Neural progenitor cell (in vitro differentiated cells): ENCODE results near the gene HSD17B10. TPM values are rescaled to one million over a fixed set of nuclear protein-coding genes. Genes with fewer than 3 reads are reported as not detected.

Experiments used
- DNase-seq: peaks from one replicate; pipeline ENCODE4 v3.0.0-alpha.2; 2016; ENCODE audit warnings: low spot score
- H2AFZ ChIP-seq: fragments of 200-600 bp; sonication (generic); replicated peaks from 2 replicates; pipeline ENCODE4 v1.6.1; 2016; ENCODE audit warnings: antibody characterized with exemption
- H3F3A ChIP-seq: fragments of 200-600 bp; sonication (generic); 2 replicates; pipeline ENCODE4 v1.6.1; 2016; ENCODE audit warnings: antibody characterized with exemption, low read depth
- H3K27ac ChIP-seq: fragments of 200-600 bp; sonication (generic); 2 replicates; pipeline ENCODE4 v1.5.1; 2016; ENCODE audit warnings: mild to moderate bottlenecking
- H3K27me3 ChIP-seq: fragments of 200-600 bp; sonication (generic); 2 replicates; pipeline ENCODE4 v1.6.1; 2016; ENCODE audit warnings: mild to moderate bottlenecking, moderate library complexity
- H3K36me3 ChIP-seq: fragments of 200-600 bp; sonication (generic); 2 replicates; pipeline ENCODE4 v1.5.1; 2016
- H3K4me1 ChIP-seq: fragments of 200-600 bp; sonication (generic); 2 replicates; pipeline ENCODE4 v1.6.1; 2016; ENCODE audit warnings: mixed run types
- H3K4me2 ChIP-seq: fragments of 200-600 bp; sonication (generic); 2 replicates; pipeline ENCODE4 v1.6.1; 2016
- H3K4me3 ChIP-seq: fragments of 200-600 bp; sonication (generic); 2 replicates; pipeline ENCODE4 v1.5.1; 2016
- H3K79me2 ChIP-seq: fragments of 200-600 bp; sonication (generic); 2 replicates; pipeline ENCODE4 v1.6.1; 2016; ENCODE audit warnings: low read depth
- H3K9ac ChIP-seq: fragments of 200-600 bp; sonication (generic); 2 replicates; pipeline ENCODE4 v1.6.1; 2016
- H3K9me3 ChIP-seq: fragments of 200-600 bp; sonication (generic); 2 replicates; pipeline ENCODE4 v1.5.1; 2016; ENCODE audit warnings: low read depth
- H4K20me1 ChIP-seq: fragments of 200-600 bp; sonication (generic); 2 replicates; pipeline ENCODE4 v1.6.1; 2016; ENCODE audit warnings: low read depth
- H3K27ac Mint-ChIP-seq: 3 replicates; pipeline ENCODE4 v1.8.0; 2021; ENCODE audit warnings: mixed read lengths
- H3K27me3 Mint-ChIP-seq: 2 replicates; pipeline ENCODE4 v1.8.0; 2022; ENCODE audit warnings: low read depth, mild to moderate bottlenecking, inconsistent platforms, moderate library complexity, mixed read lengths; ENCODE audit not compliant: insufficient read depth
- H3K36me3 Mint-ChIP-seq: 3 replicates; pipeline ENCODE4 v1.8.0; 2021; ENCODE audit warnings: mixed read lengths
- H3K4me1 Mint-ChIP-seq: 3 replicates; pipeline ENCODE4 v1.8.0; 2021; ENCODE audit warnings: mixed read lengths
- H3K4me3 Mint-ChIP-seq: 3 replicates; pipeline ENCODE4 v1.8.0; 2021; ENCODE audit warnings: mild to moderate bottlenecking, moderate library complexity, mixed read lengths
- H3K9me3 Mint-ChIP-seq: 3 replicates; pipeline ENCODE4 v1.8.0; 2020; ENCODE audit warnings: mixed read lengths
- EZH2 ChIP-seq: fragments of 200-600 bp; sonication (generic); IDR thresholded peaks from 2 replicates; pipeline ENCODE4 v1.6.1; 2017; ENCODE audit warnings: antibody characterized with exemption, mild to moderate bottlenecking, moderate library complexity
- EZH2phosphoT487 ChIP-seq: fragments of 200-600 bp; sonication (generic); IDR thresholded peaks from 2 replicates; pipeline ENCODE4 v1.6.1; 2017; ENCODE audit warnings: antibody characterized with exemption
- total RNA-seq: library from RNA; depleted of rRNA; stranded (reverse); fragments of >200 nt; gene quantifications from 2 replicates; pipeline ENCODE4 v1.2.3, GENCODE V29; 2015; ENCODE audit warnings: low replicate concordance
- TF ChIP-seq, protein P1 (sequence below): fragments of 200-600 bp; sonication (generic); IDR thresholded peaks from 2 replicates; pipeline ENCODE4 v1.5.1; 2017; ENCODE audit warnings: antibody characterized with exemption, mild to moderate bottlenecking

Gene HSD17B10
- total RNA-seq, 1 donor from 2014 or later = 66.3 TPM

DNA sequence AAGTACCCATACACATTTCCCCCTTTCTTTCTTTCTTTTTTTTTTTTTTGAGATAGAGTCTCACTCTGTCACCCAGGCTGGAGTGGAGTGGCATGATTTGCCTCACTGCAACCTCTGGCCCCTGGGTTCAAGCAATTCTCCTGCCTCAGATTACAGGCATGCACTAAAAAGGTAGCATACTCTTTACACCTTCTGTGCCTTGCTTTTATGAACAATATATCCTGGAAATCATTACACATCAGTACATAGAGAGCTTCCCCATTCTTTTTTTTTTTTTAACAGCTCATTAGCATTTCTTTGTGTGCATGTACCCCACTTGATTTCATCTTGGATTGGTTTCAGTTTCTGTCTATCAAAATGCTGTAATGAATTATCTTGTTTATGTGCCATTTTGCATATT, 18.6 kb upstream of the HSD17B10 start:
- no peak overlapping the region for H2AFZ ChIP-seq
- H3K79me2 ChIP-seq = no peaks in the 10 kb centered on the region
- H3K9ac ChIP-seq = no peak overlapping the region
- H3K4me1 ChIP-seq = no peaks in the 10 kb centered on the region
- H3K4me3 ChIP-seq = no peak overlapping the region
- Mint-ChIP-seq H3K27ac (no peak overlapping the region), H3K4me1 (no peaks in the 10 kb centered on the region), H3K36me3 (no peaks in the 10 kb centered on the region), H3K27me3 (no peaks in the 10 kb centered on the region), H3K9me3 (peaks cover 9% of the 10 kb centered on the region), H3K4me3 (no peak overlapping the region)
- no peaks in the 10 kb centered on the region for H3K9me3 ChIP-seq
- H3K36me3 ChIP-seq = no peaks in the 10 kb centered on the region
- H3K27ac ChIP-seq = no peak overlapping the region
- H4K20me1 ChIP-seq = no peaks in the 10 kb centered on the region
- no peak for DNase-seq
- no peak overlapping the region for H3K4me2 ChIP-seq
- TF ChIP-seq EZH2phosphoT487 (no peak), EZH2 (no peak)
- TF ChIP-seq, protein P1, sequence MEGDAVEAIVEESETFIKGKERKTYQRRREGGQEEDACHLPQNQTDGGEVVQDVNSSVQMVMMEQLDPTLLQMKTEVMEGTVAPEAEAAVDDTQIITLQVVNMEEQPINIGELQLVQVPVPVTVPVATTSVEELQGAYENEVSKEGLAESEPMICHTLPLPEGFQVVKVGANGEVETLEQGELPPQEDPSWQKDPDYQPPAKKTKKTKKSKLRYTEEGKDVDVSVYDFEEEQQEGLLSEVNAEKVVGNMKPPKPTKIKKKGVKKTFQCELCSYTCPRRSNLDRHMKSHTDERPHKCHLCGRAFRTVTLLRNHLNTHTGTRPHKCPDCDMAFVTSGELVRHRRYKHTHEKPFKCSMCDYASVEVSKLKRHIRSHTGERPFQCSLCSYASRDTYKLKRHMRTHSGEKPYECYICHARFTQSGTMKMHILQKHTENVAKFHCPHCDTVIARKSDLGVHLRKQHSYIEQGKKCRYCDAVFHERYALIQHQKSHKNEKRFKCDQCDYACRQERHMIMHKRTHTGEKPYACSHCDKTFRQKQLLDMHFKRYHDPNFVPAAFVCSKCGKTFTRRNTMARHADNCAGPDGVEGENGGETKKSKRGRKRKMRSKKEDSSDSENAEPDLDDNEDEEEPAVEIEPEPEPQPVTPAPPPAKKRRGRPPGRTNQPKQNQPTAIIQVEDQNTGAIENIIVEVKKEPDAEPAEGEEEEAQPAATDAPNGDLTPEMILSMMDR = no peak
- no peaks in the 10 kb centered on the region for H3F3A ChIP-seq
- no peaks in the 10 kb centered on the region for H3K27me3 ChIP-seq

DNA sequence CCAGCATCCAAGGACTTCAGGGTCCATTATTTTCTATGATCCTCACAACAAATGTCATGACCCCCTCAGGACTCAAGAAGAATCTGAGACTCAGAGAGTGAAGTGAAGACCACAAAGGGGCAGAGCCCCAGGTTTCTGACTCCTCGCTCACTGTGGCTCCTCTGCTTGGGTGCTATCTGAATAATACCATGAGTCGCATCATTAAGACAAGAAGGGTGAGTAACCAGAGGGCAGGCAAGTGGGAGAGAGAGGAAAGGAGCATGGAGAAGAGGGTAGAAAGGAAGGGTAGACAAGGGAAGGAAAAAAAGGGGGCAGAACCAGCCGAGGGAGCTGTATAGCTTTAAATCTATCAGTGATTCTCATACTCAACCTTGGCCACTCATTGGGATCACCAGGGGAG, 15.5 kb upstream of the HSD17B10 start:
- no peaks in the 10 kb centered on the region for H3K27me3 Mint-ChIP-seq
- no peak for DNase-seq

DNA sequence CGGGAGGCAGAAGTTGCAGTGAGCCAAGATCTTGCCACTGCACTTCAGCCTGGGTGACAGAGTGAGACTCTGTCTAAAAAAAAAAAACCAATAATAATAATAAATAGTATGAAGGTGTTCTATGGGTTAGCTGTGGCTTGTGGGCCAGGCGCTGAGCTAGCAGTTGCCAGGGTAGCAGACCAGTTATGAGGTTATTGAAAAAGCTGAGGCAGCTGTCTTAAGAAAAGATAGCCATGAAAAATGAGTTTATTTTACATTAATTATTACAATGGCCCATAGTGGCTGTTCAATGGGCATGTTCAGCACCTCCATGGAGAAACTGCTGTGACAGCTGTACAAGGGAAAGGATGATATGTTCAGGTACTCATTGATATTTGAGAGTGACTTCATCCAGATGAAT, 13.3 kb upstream of the HSD17B10 start:
- Histone ChIP-seq H3K4me2 (no peak overlapping the region), H3K4me3 (no peak overlapping the region), H3F3A (no peaks in the 10 kb centered on the region), H3K36me3 (no peaks in the 10 kb centered on the region), H3K27ac (no peak overlapping the region), H2AFZ (no peak overlapping the region), H3K79me2 (no peaks in the 10 kb centered on the region), H3K9me3 (no peaks in the 10 kb centered on the region), H3K9ac (no peak overlapping the region), H3K27me3 (peaks cover under 1% of the 10 kb centered on the region), H4K20me1 (no peaks in the 10 kb centered on the region), H3K4me1 (no peaks in the 10 kb centered on the region)
- Mint-ChIP-seq H3K27me3 (peaks cover 4% of the 10 kb centered on the region), H3K4me1 (no peaks in the 10 kb centered on the region), H3K27ac (no peak overlapping the region), H3K4me3 (no peak overlapping the region), H3K9me3 (peaks cover 15% of the 10 kb centered on the region), H3K36me3 (no peaks in the 10 kb centered on the region)
- no peak for DNase-seq
- no peak for TF ChIP-seq EZH2phosphoT487
- no peak for TF ChIP-seq EZH2
- TF ChIP-seq, protein P1 = no peak

More for the DNA sequence above, 15.5 kb upstream of the HSD17B10 start:
- Histone ChIP-seq H3K27ac (no peak overlapping the region), H3K9me3 (no peaks in the 10 kb centered on the region), H3K9ac (no peak overlapping the region), H3K4me2 (no peak overlapping the region), H3K79me2 (no peaks in the 10 kb centered on the region), H3K36me3 (no peaks in the 10 kb centered on the region), H4K20me1 (no peaks in the 10 kb centered on the region), H3K4me3 (no peak overlapping the region), H3F3A (no peaks in the 10 kb centered on the region), H2AFZ (no peak overlapping the region), H3K27me3 (no peaks in the 10 kb centered on the region), H3K4me1 (no peaks in the 10 kb centered on the region)
- Mint-ChIP-seq H3K4me3 (no peak overlapping the region), H3K4me1 (no peaks in the 10 kb centered on the region), H3K27ac (no peak overlapping the region), H3K36me3 (no peaks in the 10 kb centered on the region), H3K9me3 (peaks cover 9% of the 10 kb centered on the region)
- TF ChIP-seq EZH2phosphoT487 (no peak), EZH2 (no peak)
- TF ChIP-seq, protein P1 = no peak
